ENCODE data around the gene SSR1. TPM values are rescaled to one million over a fixed set of nuclear protein-coding genes. Genes with fewer than 3 reads are reported as not detected.
"Not testable (repeated sequence)": the region's sequence is repeated elsewhere in the genome, so short reads cannot be mapped to it uniquely, and the experiment has no call there.

Gene SSR1
- total RNA-seq, 1 experiment from 2014 or later: 128 TPM

DNA sequence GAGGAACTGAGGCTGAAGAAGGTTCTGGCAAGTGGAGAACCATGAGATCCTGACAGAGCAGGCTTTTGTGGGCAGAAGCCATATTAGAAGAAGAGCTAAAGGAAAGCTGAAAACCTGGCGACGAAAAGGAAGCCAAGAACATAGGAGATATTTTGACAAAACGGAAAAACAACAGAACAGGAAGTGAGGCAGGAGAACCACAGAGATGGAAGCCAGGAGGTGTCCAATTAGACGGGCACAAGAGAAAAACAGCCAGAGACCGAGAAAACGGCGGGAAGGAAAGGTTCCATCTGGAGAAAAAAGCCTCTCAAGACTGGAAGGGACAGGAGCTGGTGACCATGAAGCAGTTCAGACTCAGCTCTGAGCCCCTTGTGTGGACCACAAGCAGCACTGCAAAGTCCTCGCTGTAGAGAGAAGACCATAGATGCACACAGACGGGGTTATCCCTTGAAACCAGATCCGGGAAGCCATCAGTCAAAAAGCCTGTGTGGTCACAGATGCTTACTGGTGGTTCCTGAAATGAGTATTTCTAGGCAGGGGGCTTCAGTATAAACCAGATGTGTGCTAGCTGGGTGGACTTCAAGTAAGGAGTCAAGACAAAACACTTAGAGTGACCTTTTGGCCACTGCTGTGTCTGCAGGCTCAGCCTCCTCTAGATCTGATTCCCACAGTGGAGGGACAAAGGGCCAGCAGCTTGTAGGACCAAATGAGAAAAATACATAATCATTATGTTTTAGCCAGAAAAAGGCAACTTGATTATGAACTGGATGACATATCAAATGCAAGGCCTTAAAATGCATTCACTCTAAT, 30.7 kb downstream of the SSR1 start:
- no peak for DNase-seq (ENCODE audit: low read depth)

DNA sequence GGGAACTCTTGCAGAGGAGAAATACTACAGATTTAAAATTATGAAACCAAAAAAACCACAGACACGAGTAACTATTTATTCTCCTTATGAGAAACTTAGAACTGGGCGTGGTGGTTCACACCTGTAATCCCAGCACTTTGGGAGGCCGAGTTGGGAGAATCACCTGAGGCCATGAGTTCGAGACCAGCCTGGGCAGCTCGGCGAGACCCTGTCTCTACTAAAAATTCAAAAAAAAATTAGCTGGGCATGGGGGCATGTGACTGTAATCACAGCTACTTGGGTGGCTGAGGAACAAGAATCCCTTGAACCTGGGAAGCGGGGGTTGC, 36.8 kb downstream of the SSR1 start:
- no peak for DNase-seq (ENCODE audit: low read depth)

DNA sequence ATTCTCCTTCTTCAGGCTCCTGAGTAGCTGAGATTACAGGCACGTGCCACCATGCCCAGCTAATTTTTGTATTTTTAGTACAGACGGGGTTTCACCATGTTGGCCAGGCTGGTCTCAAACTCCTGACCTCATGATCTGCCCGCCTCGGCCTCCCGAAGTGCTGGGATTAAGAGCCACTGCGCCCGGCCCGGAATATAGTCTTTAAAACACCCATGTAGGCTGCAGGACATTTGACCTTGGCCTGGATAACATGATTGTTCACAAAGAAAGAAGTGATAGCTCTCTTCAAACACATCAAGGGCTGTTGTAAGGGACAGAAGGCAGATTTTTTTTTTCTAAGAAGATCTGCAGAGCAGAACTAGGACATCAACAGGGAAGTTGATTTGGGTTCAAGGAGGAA, 38.5 kb downstream of the SSR1 start:
- not testable (repeated sequence) for DNase-seq (ENCODE audit: low read depth)

- no peak for DNase-seq (ENCODE audit: low read depth)
Measured at GRCh38 chr6:7273709-7274108, 39.3 kb downstream of the SSR1 start.

GRCh38 chr6:7271205-7271534, 41.8 kb downstream of the SSR1 start:
- DNase-seq (ENCODE audit: low read depth): no peak

- no peak for DNase-seq (ENCODE audit: low read depth)
Measured at GRCh38 chr6:7270320-7271204, 42.4 kb downstream of the SSR1 start.

GRCh38 chr6:7269816-7270215, 43.2 kb downstream of the SSR1 start:
- no peak for DNase-seq (ENCODE audit: low read depth)

- DNase-seq (ENCODE audit: low read depth): no peak
Measured at GRCh38 chr6:7268816-7269555, 44.0 kb downstream of the SSR1 start.

DNA sequence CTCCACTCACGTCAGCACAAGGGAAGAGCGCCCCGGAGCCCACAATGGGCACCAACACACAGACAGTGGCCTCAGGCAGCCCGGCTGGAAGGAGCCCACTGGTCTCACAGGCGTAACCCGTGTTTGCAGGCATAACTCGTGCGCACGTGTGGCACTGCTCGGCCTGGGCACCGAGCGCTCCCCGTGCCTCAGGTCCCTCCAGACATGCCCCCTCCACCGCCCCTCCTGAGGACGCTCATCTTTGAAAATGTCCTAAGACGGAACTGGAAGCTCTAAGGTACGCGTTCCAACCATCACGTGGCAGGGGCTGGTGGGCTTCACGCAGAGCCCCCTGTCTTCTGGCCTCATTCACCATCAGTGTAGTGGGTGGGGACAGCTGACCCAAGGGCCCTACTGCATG, 44.6 kb downstream of the SSR1 start:
- no peak for DNase-seq (ENCODE audit: low read depth)

DNA sequence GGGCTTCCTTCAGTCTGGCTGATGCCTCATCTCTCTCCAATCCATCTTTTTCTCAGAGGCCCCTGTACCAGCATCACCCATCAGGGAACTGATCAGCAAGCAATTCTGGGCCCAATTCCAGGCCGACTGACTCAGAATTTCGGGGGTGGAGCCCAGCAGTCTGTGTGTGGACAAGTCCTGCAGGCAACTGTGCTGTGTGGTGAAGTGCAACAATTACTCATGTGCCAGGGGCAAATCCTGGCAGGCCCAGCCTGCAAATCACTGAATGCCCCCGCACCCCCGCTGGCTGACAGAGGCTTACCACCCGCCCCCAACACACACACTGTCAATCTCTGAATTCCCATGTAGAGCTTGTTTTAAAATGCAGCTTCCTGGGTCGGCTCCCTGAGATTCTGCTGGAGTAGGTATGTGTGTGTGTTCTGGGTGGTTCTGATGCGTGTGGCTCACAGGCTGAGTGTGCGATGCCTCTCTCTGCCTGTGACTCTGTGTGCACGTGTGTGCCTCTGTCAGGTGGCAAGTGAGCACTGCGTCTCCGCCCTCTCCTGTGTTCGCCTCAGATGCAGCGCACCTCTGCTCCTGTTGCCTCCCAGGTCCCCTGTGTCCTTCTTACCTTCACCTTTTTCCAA, 45.4 kb downstream of the SSR1 start:
- DNase-seq (ENCODE audit: low read depth): peak; percentile 95

GRCh38 chr6:7267071-7267465, 45.9 kb downstream of the SSR1 start:
- no peak for DNase-seq (ENCODE audit: low read depth)

DNA sequence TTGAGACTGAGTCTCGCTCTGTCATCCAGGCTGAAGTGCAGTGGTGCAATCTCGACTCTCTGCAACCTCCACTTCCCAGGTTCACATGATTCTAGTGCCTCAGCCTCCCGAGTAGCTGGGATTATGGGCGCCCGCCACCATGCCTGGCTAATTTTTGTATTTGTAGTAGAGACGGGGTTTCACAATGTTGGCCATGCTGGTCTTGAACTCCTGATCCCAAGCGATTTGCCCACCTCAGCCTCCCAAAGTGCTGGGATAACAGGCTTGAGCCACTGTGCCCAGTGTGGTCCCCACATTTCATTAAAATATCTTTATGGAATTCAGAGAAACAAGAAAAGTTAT, 47.6 kb downstream of the SSR1 start:
- not testable (repeated sequence) for DNase-seq (ENCODE audit: low read depth)

DNA sequence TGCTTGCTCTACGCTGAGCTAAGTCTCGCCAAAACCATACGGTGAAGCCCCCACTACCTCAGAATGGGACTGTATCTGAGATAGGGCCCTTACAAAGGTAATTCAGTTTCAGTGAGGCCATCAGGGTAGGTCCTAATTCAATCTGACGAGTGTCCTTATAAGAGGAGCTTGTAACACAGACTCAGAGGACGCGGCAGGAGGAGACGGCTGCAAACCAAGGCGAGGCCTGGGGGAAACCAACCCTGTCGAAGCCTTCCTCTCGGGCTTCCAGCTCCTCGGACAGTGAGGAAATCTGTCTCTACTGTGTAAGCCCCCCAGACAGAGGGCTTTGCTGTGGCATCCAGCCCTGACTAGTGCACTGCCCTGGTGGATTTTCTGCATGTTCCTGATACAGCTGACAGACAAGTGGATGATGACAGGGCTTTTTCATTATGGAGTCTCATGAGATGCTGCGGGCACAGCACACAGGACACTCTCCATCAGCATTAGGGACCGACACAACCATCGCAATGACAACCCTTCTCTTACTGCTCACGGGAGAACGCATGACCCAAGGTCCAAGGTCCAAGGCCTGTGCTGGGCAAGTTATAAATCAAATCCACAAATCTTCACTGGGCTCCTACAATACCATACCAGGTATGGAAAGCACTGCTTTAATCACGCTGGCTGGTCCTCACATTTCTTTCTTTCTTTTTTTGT, 48.2 kb downstream of the SSR1 start:
- no peak for DNase-seq (ENCODE audit: low read depth)

DNA sequence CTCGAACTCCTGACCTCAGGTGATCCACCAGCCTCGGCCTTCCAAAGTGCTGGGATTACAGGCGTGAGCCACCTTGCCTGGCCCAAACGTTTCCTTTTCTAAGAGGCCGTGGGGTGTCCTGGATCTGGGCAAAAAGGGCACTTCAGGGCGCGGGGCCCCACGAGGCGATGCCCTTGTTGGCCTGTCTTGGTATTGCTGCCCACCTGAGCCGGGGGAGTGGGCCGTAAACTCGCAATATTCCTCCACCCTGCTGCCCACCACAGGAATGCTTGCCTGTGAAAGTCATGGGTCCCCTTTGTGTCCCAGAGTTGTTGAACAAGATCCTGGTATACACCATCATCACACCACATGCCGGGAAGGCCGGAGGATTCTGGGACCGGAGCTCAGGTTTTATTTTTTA, 49.0 kb downstream of the SSR1 start:
- DNase-seq (ENCODE audit: low read depth): no peak

DNA sequence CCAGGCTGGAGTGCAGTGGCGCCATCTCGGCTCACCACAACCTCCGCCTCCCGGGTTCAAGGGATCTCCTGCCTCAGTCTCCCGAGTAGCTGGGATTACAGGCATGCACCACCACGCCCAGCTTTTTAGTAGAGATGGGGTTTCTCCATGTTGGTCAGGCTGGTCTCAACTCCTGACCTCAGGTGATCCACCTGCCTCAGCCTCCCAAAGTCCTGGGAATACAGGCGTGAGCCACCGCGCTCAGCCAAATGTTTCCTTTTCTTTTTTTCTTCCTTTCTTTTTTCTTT, 49.5 kb downstream of the SSR1 start:
- not testable (repeated sequence) for DNase-seq (ENCODE audit: low read depth)

- DNase-seq (ENCODE audit: low read depth): no peak
Measured at GRCh38 chr6:7262746-7263518, 50.1 kb downstream of the SSR1 start.

- DNase-seq (ENCODE audit: low read depth): peak; percentile 41
Measured at GRCh38 chr6:7261852-7262461, 51.0 kb downstream of the SSR1 start.

DNA sequence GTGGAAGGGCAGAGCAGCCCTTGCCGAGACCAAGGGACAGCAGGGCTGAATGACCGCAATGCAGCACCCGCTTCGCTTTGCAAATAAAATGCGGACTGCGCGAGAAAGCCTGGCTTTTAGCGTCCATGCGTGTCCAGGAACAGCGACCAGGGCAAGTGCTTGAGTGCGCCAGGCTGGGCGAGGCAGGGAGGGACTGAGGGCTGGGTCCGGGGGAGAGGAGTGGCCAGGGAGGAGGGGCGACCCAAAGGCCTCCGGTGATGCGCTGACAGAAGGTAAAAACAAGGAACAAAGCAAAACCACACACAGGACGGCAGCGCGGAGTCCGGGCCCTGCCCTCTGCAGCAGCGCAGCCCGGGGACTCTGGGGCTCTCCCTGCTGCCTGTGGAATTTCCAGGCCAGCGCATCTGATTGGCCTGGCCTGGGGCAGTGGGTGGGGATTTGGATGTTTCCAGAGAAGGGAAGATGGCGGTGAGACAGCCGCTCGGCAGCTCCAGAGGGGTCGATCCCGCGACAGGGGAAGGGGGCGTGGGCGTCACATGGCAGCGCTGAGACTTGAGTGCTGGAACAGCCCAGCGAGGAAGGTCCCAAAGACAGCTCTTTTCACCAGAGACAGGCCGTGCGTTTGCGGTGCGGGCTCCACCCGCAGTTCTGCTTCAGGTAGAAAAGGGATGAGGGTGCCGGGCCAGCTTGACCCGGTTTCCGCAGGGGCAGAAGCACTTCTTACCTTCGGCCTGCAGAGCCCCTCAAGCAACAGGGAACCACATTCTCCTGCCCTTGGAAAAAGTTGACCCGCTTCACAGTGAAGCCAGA, 51.8 kb downstream of the SSR1 start:
- peak; percentile 86 for DNase-seq (ENCODE audit: low read depth)

GRCh38 chr6:7260291-7261031, 52.5 kb downstream of the SSR1 start:
- DNase-seq (ENCODE audit: low read depth): no peak
